SK-N-SH (cell line): Measurements from ENCODE around the gene GNG4. TPM values are rescaled to one million over a fixed set of nuclear protein-coding genes. Genes with fewer than 3 reads are reported as not detected.
A peak's percentile ranks its signal among the peaks of the same experiment; 100 is the strongest.

Experiments used
- CTCF ChIA-PET: fragments of 300-600, 350-600 bp; formaldehyde crosslinking; extraction: SDS; loops from one replicate; lab custom pipeline; 2021; lab: Yijun Ruan, JAX
- POLR2A ChIA-PET: fragments of 350-600 bp; sonication (Branson Sonifier 250); formaldehyde crosslinking; extraction: SDS; loops from one replicate; lab custom pipeline; 2020; ENCODE audit warnings: antibody characterized with exemption, inconsistent platforms; lab: Yijun Ruan, JAX
- DNase-seq: peaks from one replicate; pipeline ENCODE4 v3.0.0; 2012
- H2AFZ ChIP-seq: fragments of 200-600 bp; sonication (generic); 2 replicates; pipeline ENCODE4 v1.8.1; 2016; ENCODE audit warnings: antibody characterized with exemption, mild to moderate bottlenecking, low read depth
- H3F3A ChIP-seq: fragments of 200-600 bp; sonication (generic); replicated peaks from 2 replicates; pipeline ENCODE3; 2016; ENCODE audit warnings: antibody characterized with exemption, mild to moderate bottlenecking; ENCODE audit not compliant: insufficient read depth
- H3K27ac ChIP-seq, 2 experiments: fragments of 200-500 bp in 1 of 2; fragments of 200-600 bp in 1 of 2; sonication (Bioruptor generic) in 1 of 2; sonication (generic), shearing (Covaris generic) in 1 of 2; 2 replicates each; pipeline versions ENCODE4 v1.5.1 to v1.6.1; 2014 to 2016; ENCODE audit warnings: low read depth in 2 of 2, inconsistent platforms in 1 of 2, low read length in 1 of 2, mild to moderate bottlenecking in 1 of 2, mixed read lengths in 1 of 2
- H3K27me3 ChIP-seq: fragments of 200-600 bp; sonication (generic), shearing (Covaris generic); 2 replicates; pipeline ENCODE4 v1.6.1; 2016; ENCODE audit warnings: mixed run types; ENCODE audit not compliant: insufficient read depth
- H3K36me3 ChIP-seq, 2 experiments: fragments of 200-500 bp in 1 of 2; fragments of 200-600 bp in 1 of 2; sonication (Bioruptor generic) in 1 of 2; sonication (generic) in 1 of 2; replicated peaks in 1 of 2; 2 replicates each; pipeline versions ENCODE3 to v1.5.1; 2014 to 2016; ENCODE audit warnings: low read length in 1 of 2, mild to moderate bottlenecking in 1 of 2; ENCODE audit not compliant: insufficient read depth in 2 of 2, control insufficient read depth in 1 of 2
- H3K4me1 ChIP-seq, 2 experiments: fragments of 200-500 bp in 1 of 2; fragments of 200-600 bp in 1 of 2; sonication (Bioruptor generic) in 1 of 2; sonication (generic), shearing (Covaris generic) in 1 of 2; 2 replicates each; pipeline versions ENCODE4 v1.5.1 to v1.6.1; 2014 to 2016; ENCODE audit warnings: low read depth in 1 of 2, low read length in 1 of 2, mixed run types in 1 of 2; ENCODE audit not compliant: insufficient read depth in 2 of 2, control insufficient read depth in 1 of 2
- H3K4me2 ChIP-seq: fragments of 200-600 bp; sonication (generic), shearing (Covaris generic); 2 replicates; pipeline ENCODE4 v1.6.1; 2017; ENCODE audit warnings: mixed run types
- H3K4me3 ChIP-seq, 2 experiments: fragments of 200-500 bp in 1 of 2; fragments of 200-600 bp in 1 of 2; sonication (Bioruptor generic) in 1 of 2; sonication (generic), shearing (Covaris generic) in 1 of 2; 2 replicates each; pipeline versions ENCODE4 v1.5.1 to v1.8.1; 2014 to 2016; ENCODE audit warnings: low read depth in 2 of 2, inconsistent platforms in 1 of 2, low read length in 1 of 2, mild to moderate bottlenecking in 1 of 2, mixed read lengths in 1 of 2, moderate library complexity in 1 of 2
- H3K79me2 ChIP-seq: fragments of 200-600 bp; sonication (generic); 2 replicates; pipeline ENCODE4 v1.8.1; 2017; ENCODE audit warnings: mild to moderate bottlenecking; ENCODE audit not compliant: insufficient read depth
- H3K9ac ChIP-seq: fragments of 200-600 bp; sonication (generic); 2 replicates; pipeline ENCODE4 v1.6.1; 2017; ENCODE audit warnings: mixed run types
- H3K9me2 ChIP-seq: fragments of 200-600 bp; sonication (generic); 2 replicates; pipeline ENCODE4 v1.6.1; 2017; ENCODE audit warnings: mixed run types
- H3K9me3 ChIP-seq: fragments of 200-600 bp; sonication (generic); 2 replicates; pipeline ENCODE4 v1.6.1; 2017; ENCODE audit warnings: mixed run types, mild to moderate bottlenecking, moderate library complexity
- H4K20me1 ChIP-seq: fragments of 200-600 bp; sonication (generic); 2 replicates; pipeline ENCODE4 v1.6.1; 2017; ENCODE audit warnings: mild to moderate bottlenecking, mixed run types; ENCODE audit not compliant: insufficient read depth
- CTCF ChIP-seq: fragments of 200-600 bp; sonication (generic); IDR thresholded peaks from 2 replicates; pipeline ENCODE4 v1.6.1; 2017; ENCODE audit warnings: antibody characterized with exemption, mild to moderate bottlenecking, moderate library complexity
- ELF1 ChIP-seq: IDR thresholded peaks from 2 replicates; pipeline ENCODE4 v1.4.0; 2012
- EP300 ChIP-seq, 2 experiments: IDR thresholded peaks; 2 replicates each; pipeline versions ENCODE4 v1.4.0 to v1.6.1; 2012; ENCODE audit warnings: borderline replicate concordance in 1 of 2, low read depth in 1 of 2, low read length in 1 of 2
- GABPA ChIP-seq: IDR thresholded peaks from 2 replicates; pipeline ENCODE4 v1.4.0; 2012; ENCODE audit warnings: low read depth, mild to moderate bottlenecking
- GATA2 ChIP-seq: sonication (generic); formaldehyde crosslinking; IDR thresholded peaks from 2 replicates; pipeline ENCODE4 v1.5.0; 2020; ENCODE audit warnings: mild to moderate bottlenecking, missing genetic modification reagents
- MAX ChIP-seq: IDR thresholded peaks from 2 replicates; pipeline ENCODE4 v1.4.0; 2012; ENCODE audit warnings: low read depth
- MXI1 ChIP-seq: IDR thresholded peaks from 2 replicates; pipeline ENCODE4 v1.6.1; 2012; ENCODE audit warnings: mild to moderate bottlenecking, low read depth, low read length, improper control_type of control experiment
- NRF1 ChIP-seq: IDR thresholded peaks from 2 replicates; pipeline ENCODE4 v1.6.1; 2012; ENCODE audit warnings: low read depth, mild to moderate bottlenecking, low read length
- PBX3 ChIP-seq: IDR thresholded peaks from 2 replicates; pipeline ENCODE4; 2012
- POLR2AphosphoS5 ChIP-seq: IDR thresholded peaks from 2 replicates; pipeline ENCODE4 v1.6.1; 2012; ENCODE audit warnings: low read depth, low read length
- RAD21 ChIP-seq: IDR thresholded peaks from 2 replicates; pipeline ENCODE4 v1.6.1; 2012; ENCODE audit warnings: mild to moderate bottlenecking, low read length
- REST ChIP-seq: IDR thresholded peaks from 2 replicates; pipeline ENCODE4 v1.6.1; 2012; ENCODE audit warnings: mild to moderate bottlenecking, low read depth, low read length, moderate library complexity
- RXRA ChIP-seq: IDR thresholded peaks from 2 replicates; pipeline ENCODE4 v1.4.0; 2012; ENCODE audit warnings: low read depth, mild to moderate bottlenecking, borderline replicate concordance
- SIN3A ChIP-seq: IDR thresholded peaks from 2 replicates; pipeline ENCODE4 v1.6.1; 2012; ENCODE audit warnings: low read depth, mild to moderate bottlenecking, low read length, moderate library complexity, borderline replicate concordance
- SMC3 ChIP-seq: IDR thresholded peaks from 2 replicates; pipeline ENCODE4 v1.6.1; 2012; ENCODE audit warnings: low read depth, low read length, improper control_type of control experiment
- TCF12 ChIP-seq: IDR thresholded peaks from 2 replicates; pipeline ENCODE4 v1.4.0; 2012
- TEAD4 ChIP-seq: IDR thresholded peaks from 2 replicates; pipeline ENCODE4 v1.4.0; 2012; ENCODE audit warnings: mild to moderate bottlenecking, borderline replicate concordance; ENCODE audit not compliant: insufficient read depth
- USF1 ChIP-seq: IDR thresholded peaks from 2 replicates; pipeline ENCODE4 v1.4.0; 2012; ENCODE audit warnings: low read depth, borderline replicate concordance
- USF2 ChIP-seq: fragments of 150-350 bp; IDR thresholded peaks from 2 replicates; pipeline ENCODE4 v1.6.1; 2017; ENCODE audit warnings: antibody characterized with exemption, low read length, low read depth, borderline replicate concordance
- YY1 ChIP-seq: IDR thresholded peaks from 2 replicates; pipeline ENCODE4 v1.4.0; 2012; ENCODE audit warnings: low read depth, mild to moderate bottlenecking
- WGBS: methylation state at CpG from one replicate; pipeline ENCODE4 v1.1.6; 2017; ENCODE audit warnings: low lambda C conversion rate; 5-methylcytosine and 5-hydroxymethylcytosine counted together
- polyA plus RNA-seq, 3 experiments: library from polyadenylated mRNA; depleted of rRNA; stranded (reverse); fragments of >200 nt; gene quantifications; 2 replicates each; pipeline ENCODE4 v1.2.3, GENCODE V29; 2012

The GNG4 gene
- polyA plus RNA-seq, 1 of the 3 experiments (the other 2 are of a cell fraction): 1.6 TPM

- Histone ChIP-seq H3F3A (peaks cover 27% of the 10 kb centered on the region), H3K36me3 (no peaks in the 10 kb centered on the region), H3K79me2 (peaks cover 42% of the 10 kb centered on the region), H3K9me3 (no peaks in the 10 kb centered on the region), H3K27ac (peak overlapping the region; percentile 97 to 98), H3K4me2 (peak overlapping the region; percentile 95), H2AFZ (peak overlapping the region; percentile 79), H3K27me3 (no peaks in the 10 kb centered on the region), H3K4me1 (peaks cover 5 to 13% of the 10 kb centered on the region in 2 experiments; a peak in 3 of 4 replicates), H3K9me2 (no peaks in the 10 kb centered on the region), H4K20me1 (peaks cover 14% of the 10 kb centered on the region), H3K9ac (peak overlapping the region; percentile 93), H3K4me3 (peak overlapping the region; percentile 60 to 76)
- ChIA-PET POLR2A (interaction anchor here (0.6 to 1.4 kb wide), 5 partner anchors 11 to 376 kb away, joined by 3 to 5 read pairs (median 3); partner anchors contain the start of gene TOMM20), CTCF (interaction anchor here (0.5 to 2.8 kb wide), 37 partner anchors 9 to 470 kb away, joined by 3 to 13 read pairs (median 3); no protein-coding TSS in a partner anchor)
- 0% methylated on average over 33 of the region's 61 CpGs for WGBS
- DNase-seq: peak; percentile 97
- TF ChIP-seq USF2: peak; percentile 22; the same call in 1 of the 2 replicates
- TF ChIP-seq CTCF: peak; percentile 75
- TF ChIP-seq SIN3A: 0 out of 2 replicates have a peak, but pooled peaks have one; percentile 54
- no peak for TF ChIP-seq RXRA
- 0 out of 4 replicates have a peak, but pooled peaks have one; percentile 17 for TF ChIP-seq EP300 (IDR thresholded peaks at IDR 0.05; ENCODE audit: borderline replicate concordance in 1 of 2, low read depth in 1 of 2, low read length in 1 of 2)
- TF ChIP-seq YY1: no peak
- TF ChIP-seq POLR2AphosphoS5: peak; percentile 61; the same call in 1 of the 2 replicates
- peak; percentile 94 for TF ChIP-seq MAX
- peak; percentile 74; the same call in 1 of the 2 replicates for TF ChIP-seq ELF1
- peak; percentile 22; the same call in 1 of the 2 replicates for TF ChIP-seq USF1
- no peak for TF ChIP-seq REST
- TF ChIP-seq GATA2 (CRISPR knock-in tag): no peak
- TF ChIP-seq TEAD4: 0 out of 2 replicates have a peak, but pooled peaks have one; percentile 7
- peak; percentile 95 for TF ChIP-seq MXI1
- TF ChIP-seq RAD21: peak; percentile 42
- peak; percentile 61; the same call in 1 of the 2 replicates for TF ChIP-seq PBX3
- TF ChIP-seq TCF12: peak; percentile 8; the same call in 1 of the 2 replicates
- TF ChIP-seq GABPA: peak; percentile 50
- TF ChIP-seq SMC3: peak; percentile 36; the same call in 1 of the 2 replicates
- peak; percentile 91 for TF ChIP-seq NRF1
Measured at GRCh38 chr1:235504494-235505222, 144.9 kb downstream of the GNG4 start.
